Measurements from ENCODE around the gene LASP1NB.
"Not testable (repeated sequence)": the region's sequence is repeated elsewhere in the genome, so short reads cannot be mapped to it uniquely, and the experiment has no call there.

LASP1NB gene

GRCh38 chr17:38897176-38897575 is 28.2 kb upstream of the LASP1NB start:
- DNase-seq (ENCODE audit: low spot score), result no peak

- DNase-seq (ENCODE audit: low spot score), result no peak
Measured at GRCh38 chr17:38897671-38898290, 27.6 kb upstream of the LASP1NB start.

DNA sequence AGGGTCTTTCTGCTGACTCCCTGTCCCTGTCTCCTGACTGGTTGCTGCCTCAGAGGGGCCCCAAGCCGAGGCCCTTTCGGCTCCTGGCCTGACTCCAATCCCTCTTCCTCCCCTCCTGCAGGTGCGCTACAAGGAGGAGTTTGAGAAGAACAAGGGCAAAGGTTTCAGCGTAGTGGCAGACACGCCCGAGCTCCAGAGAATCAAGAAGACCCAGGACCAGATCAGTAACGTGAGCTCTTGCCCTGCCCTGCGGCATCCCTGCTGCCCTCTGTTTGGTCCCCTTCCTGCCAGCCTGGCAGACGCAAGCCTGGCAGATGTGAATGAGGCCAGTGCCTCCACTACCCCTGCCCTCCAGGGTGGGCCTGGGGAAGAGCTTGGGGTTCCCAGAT is 27.1 kb upstream of the LASP1NB start:
- peak; percentile 33 for DNase-seq (ENCODE audit: low spot score)

GRCh38 chr17:38898812-38899348 is 26.5 kb upstream of the LASP1NB start:
- DNase-seq (ENCODE audit: low spot score), result peak; percentile 81

DNA sequence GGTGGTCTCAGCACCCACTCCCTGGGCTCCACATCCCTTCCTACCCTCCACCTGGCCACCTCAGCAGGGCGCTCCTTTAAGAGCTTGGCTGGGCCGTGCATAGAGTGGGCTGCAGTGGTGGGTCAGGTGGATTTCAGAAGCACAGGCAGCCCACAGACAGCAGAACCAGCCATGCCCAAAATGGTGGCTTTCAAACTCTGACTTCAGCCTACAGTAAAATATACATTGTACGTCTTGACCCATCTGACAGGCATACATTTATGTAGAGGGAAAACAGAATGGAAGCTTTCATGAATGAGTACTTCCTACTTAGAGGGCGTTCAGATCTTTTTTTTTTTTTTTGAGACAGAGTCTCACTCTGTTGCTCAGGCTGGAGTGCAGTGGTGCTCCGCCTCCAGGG is 26.0 kb upstream of the LASP1NB start:
- no peak for DNase-seq (ENCODE audit: low spot score)

GRCh38 chr17:38900978-38901656 is 24.3 kb upstream of the LASP1NB start:
- no peak for DNase-seq (ENCODE audit: low spot score)

DNA sequence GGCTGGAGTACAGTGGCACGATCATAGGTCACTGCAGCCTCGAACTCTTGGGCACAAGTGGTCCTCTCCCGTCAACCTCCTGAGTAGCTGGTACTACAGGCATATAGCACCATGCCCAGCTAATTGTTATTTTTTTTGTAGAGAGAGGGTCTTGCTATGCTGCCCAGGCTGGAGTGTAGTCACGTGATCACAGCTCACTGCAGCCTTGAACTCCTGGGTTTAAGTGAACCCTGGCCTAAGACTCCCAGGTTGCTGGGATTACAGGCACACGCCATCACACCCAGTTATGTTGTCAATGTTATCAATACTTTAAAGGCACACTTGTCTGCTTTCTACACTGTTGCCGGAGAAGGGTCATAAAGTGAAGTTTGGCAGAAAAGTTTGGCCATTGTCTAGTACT is 22.0 kb upstream of the LASP1NB start:
- DNase-seq (ENCODE audit: low spot score), result no peak

GRCh38 chr17:38904892-38905291 is 20.5 kb upstream of the LASP1NB start:
- no peak for DNase-seq (ENCODE audit: low spot score)

GRCh38 chr17:38905375-38905774 is 20.0 kb upstream of the LASP1NB start:
- no peak for DNase-seq (ENCODE audit: low spot score)

- no peak for DNase-seq (ENCODE audit: low spot score)
Measured at GRCh38 chr17:38906460-38907228, 18.8 kb upstream of the LASP1NB start.

- DNase-seq (ENCODE audit: low spot score), result no peak
Measured at GRCh38 chr17:38907930-38908675, 17.3 kb upstream of the LASP1NB start.

- no peak for DNase-seq (ENCODE audit: low spot score)
Measured at GRCh38 chr17:38908676-38909181, 16.7 kb upstream of the LASP1NB start.

- no peak for DNase-seq (ENCODE audit: low spot score)
Measured at GRCh38 chr17:38910325-38910724, 15.1 kb upstream of the LASP1NB start.

DNA sequence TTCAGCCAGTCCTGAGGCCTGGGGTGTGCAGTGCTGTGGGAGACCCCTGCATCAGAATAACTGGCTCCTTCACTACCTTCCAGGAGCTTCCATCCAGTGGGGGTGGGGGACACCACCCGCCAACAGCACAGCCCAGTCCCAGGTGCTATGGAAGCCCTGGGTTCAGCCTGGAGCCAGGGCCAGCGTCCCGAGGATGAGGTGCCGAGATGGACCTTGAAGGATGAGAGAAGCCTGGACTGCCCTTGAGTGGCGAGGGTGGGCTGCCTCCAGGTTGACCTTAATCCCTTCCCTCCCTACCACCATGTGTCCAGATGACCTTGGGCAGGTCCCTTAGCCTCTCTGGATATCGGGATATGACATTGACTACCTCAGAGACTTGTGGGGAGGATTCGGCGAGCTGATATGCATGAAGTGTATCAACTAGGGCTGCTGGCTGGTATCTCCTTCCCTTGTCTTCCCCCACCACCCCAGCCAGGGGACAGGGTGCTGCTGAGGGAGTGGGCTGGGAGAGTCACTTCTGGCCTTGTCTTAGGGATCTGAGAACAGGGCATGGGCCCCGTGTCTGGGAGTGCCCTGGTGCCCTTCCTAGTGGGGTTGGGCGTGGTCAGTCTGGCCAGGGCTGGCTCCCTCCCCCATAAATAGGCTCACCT is 14.2 kb upstream of the LASP1NB start:
- no peak for DNase-seq (ENCODE audit: low spot score)

DNA sequence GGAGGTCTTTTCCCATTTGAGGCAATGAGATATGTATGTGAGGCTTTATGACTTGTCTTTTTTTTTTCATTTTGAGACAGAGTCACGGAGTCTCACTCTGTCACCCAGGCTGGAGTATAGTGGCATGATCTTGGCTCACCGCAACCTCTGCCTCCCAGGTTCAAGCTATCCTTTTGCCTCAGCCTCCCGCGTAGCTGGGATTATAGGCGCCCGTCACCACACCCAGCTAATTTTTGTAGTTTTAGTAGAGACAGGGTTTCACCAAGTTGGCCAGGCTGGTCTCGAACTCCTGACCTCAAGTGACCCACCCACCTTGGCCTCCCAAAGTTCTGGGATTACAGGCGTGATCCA is 13.7 kb upstream of the LASP1NB start:
- DNase-seq (ENCODE audit: low spot score), result not testable (repeated sequence)

- no peak for DNase-seq (ENCODE audit: low spot score)
Measured at GRCh38 chr17:38912221-38912813, 13.1 kb upstream of the LASP1NB start.

GRCh38 chr17:38914741-38915638 is 10.4 kb upstream of the LASP1NB start:
- DNase-seq (ENCODE audit: low spot score), result no peak

GRCh38 chr17:38915639-38915995 is 9.8 kb upstream of the LASP1NB start:
- no peak for DNase-seq (ENCODE audit: low spot score)

DNA sequence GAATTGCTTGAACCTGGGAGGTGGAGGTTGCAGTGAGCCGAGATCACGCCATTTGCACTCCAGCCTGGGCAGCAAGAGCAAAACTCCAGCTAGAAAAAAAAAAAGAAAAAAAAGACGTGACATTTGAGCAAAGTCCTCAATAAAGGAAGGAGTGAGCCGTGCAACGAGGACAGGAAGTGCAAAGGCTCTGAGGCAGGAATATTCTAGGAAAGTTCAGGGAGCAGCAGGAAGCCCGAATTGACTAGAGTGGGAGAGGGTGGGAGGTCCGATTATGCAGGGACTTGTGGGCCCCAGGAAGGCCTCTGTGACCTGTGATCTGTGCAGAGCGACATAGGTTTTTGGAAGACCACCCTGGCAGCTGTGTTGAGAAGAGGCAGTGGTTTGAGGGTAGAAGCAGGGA is 8.6 kb upstream of the LASP1NB start:
- no peak for DNase-seq (ENCODE audit: low spot score)

DNA sequence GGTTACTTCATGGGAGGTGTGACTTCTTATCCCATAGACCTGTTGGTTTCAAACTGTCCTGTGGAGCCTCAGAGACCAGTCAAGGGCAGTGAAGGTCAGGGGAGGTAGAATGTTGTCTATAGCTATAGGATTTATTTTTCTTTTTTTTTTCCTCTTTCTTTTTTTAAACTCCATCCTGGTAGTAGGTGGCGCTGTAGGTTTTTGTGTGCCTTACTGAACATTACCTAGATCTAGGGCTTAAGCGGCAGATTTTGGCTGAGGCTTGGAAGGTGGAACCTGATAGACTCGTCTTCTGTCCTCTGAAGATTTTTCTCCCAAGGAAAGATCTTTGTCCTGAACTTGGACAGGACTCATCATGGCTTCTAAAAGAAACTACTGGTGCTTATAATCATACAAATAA is 8.2 kb upstream of the LASP1NB start:
- DNase-seq (ENCODE audit: low spot score), result no peak
